HG03558 (cell line): ENCODE data around the gene ATP2A2.

Experiments used
- ATAC-seq: cut with Tn5 transposase; IDR thresholded peaks from one replicate; pipeline ENCODE4 v1.9.1; 2021; ENCODE audit warnings: moderate number of reproducible peaks; ENCODE audit not compliant: unreplicated experiment; ENCODE audit errors: extremely low read depth

Gene ATP2A2

DNA sequence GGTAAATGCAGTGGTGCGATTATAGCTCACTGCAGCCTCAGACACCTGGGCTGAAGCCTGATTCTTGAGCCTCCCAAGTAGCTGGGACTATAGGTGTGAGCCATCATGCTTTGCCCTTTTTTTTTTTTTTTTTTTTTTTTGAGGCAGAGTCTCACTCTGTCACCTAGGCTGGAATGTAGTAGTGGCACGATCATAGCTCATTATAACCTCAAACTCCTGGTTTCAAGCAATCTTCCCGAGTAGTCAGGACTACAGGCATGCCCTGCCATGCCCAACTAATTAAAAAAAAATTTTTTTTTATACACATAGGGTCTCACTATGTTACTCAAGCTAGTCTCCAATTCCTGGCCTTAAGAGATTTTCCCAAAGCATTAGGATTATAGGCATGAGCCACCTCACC lies 6.9 kb downstream of the ATP2A2 start:
- no peak for ATAC-seq

- ATAC-seq = no peak
Observed at GRCh38 chr12:110289044-110289710, 8.1 kb downstream of the ATP2A2 start.

GRCh38 chr12:110289711-110290078 lies 8.6 kb downstream of the ATP2A2 start:
- no peak for ATAC-seq

- ATAC-seq = no peak
Observed at GRCh38 chr12:110301065-110301806, 20.2 kb downstream of the ATP2A2 start.

GRCh38 chr12:110304061-110304551 lies 23.1 kb downstream of the ATP2A2 start:
- no peak for ATAC-seq

GRCh38 chr12:110307372-110307771 lies 26.3 kb downstream of the ATP2A2 start:
- no peak for ATAC-seq

DNA sequence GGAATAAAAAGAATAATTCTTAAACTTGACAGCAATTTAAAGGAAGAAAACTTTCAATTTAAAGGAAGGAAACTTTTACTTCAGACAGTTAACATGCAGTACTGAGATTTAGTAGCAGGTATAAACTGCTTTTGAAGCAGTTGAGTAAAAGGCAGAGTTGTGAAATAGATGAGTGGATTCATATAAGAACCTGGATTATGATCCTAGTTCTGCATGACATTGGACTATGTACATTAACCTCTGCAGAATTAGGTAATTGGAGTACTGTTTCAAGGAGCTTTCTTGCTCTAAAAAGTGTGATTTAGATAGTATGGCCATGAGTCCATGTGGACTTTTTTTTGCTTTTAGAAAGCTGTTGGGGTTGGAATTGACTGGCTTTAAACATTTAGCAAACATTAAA lies 29.7 kb downstream of the ATP2A2 start:
- no peak for ATAC-seq

DNA sequence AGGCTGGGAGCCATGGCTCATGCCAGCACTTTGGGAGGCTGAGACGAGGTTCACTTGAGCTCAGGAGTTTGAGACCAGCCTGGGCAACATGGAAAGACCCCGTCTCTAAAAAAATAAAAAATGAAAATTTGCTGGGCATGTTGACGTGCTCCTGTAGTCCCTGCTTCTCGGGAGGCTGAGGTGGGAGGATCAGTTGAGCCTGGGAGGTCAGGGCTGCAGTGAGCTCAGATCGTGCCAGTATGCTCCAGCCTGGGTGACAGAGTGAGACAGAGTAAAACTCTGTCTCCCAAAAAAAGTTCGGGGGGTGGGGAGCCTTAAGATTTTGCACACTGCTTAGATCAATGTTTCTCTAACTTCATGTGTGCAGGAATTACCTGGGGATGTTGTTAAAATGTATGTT lies 30.9 kb downstream of the ATP2A2 start:
- ATAC-seq = no peak

DNA sequence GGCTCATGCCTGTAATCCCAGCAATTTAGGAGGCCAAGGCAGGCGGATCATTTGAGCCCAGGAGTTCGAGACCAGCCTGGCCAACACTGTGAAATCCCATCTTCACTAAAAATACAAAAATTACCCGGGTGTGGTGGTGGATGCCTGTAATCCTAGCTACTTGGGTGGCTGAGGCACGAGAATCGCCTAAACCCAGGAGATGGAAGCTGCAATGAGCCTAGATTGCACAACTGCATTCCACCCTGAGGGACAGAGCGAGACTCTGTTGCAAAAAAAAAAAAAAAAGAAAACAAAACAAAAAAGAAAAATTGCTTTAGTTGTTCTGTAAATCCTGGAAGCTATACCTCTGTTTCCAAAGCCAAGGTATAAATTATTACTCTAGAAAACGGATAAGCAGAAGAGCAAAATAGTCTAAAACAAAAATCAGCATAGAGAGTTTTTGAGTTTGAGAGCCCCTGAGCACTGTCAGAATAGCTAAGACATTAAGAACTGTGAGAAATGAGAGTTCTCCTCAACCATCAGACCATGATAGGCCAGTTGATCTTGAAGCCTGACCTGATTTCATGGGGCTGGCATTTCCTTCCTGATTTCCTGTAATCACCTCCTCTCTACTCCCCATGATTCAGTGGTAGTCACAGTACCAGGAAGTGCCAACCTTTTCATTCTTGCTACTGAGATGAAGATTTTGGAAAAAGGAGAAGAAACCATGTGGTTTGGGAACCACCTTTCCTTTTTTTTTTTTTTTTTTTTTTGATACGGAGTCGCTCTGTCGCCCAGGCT lies 31.7 kb downstream of the ATP2A2 start:
- ATAC-seq = no peak

DNA sequence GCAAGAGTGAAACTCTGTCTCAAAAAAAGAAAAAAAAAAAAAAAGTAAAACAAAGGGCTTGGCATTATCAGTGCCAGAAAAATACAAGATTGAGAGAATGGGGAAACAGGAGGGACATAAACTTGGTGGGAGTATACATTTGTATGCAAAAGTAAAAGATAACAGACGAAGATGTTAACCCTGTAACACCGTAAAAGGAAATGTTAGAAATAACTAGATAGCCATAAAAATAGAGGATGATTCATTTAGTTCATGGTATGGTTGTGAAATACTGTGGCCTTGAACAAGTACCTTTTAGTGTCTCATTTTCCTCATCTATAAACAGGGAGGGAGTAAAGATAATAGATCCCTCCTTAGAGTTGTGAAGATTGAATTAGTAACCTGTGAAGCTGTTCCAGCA lies 33.3 kb downstream of the ATP2A2 start:
- no peak for ATAC-seq

- no peak for ATAC-seq
Observed at GRCh38 chr12:110316861-110317260, 35.8 kb downstream of the ATP2A2 start.

- no peak for ATAC-seq
Observed at GRCh38 chr12:110317911-110318310, 36.9 kb downstream of the ATP2A2 start.

GRCh38 chr12:110320550-110320949 lies 39.5 kb downstream of the ATP2A2 start:
- ATAC-seq = no peak

DNA sequence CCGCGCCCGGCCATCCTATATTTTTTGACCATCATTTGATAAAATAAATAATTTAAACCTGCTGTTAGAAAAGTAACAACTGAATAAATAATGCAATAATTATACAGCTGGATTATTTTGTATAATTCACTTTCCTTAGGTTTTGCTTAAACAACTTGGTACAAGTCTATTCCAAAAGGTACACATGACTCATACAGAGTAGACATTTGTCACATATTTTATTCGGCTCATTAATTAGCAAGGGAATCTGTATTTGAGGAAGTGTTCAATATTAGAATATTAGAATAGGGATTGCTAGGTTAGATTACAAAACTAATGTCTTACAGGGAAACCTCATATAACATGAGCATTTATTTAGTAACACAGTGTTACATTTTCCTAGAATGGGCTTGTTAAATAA lies 48.7 kb downstream of the ATP2A2 start:
- no peak for ATAC-seq

GRCh38 chr12:110330124-110330523 lies 49.1 kb downstream of the ATP2A2 start:
- ATAC-seq = no peak

- ATAC-seq = no peak
Observed at GRCh38 chr12:110330544-110330943, 49.5 kb downstream of the ATP2A2 start.

GRCh38 chr12:110333201-110333600 lies 52.2 kb downstream of the ATP2A2 start:
- no peak for ATAC-seq

GRCh38 chr12:110335481-110336045 lies 54.5 kb downstream of the ATP2A2 start:
- no peak for ATAC-seq

GRCh38 chr12:110337912-110338710 lies 57.1 kb downstream of the ATP2A2 start:
- ATAC-seq = no peak

DNA sequence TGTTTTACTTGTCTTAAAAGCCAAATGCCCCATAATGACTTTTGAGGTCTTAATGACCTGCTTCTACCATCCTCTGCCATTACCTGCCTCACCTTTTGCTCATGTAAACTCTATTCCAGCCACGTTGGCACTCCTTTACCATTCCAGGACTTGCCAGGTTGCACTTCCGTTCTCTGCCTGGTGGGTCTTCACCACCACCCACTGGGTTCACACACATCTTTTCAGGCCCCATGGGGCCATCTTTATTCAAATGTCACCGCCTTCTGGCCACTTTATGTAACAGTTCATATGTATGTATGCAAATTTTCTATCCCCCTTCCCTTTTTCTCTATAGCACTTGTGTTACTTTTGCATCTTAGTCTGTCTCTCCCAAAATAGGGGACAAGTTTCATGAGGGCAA lies 57.7 kb downstream of the ATP2A2 start:
- no peak for ATAC-seq
